HL-60 (cell line): ENCODE results near the gene GNG12.

Experiments
- DNase-seq, 2 experiments: peaks; one replicate each; pipeline ENCODE4 v3.0.0-alpha.2; 2010 to 2020; ENCODE audit warnings: low read depth in 1 of 2, low spot score in 1 of 2
- H3K27ac ChIP-seq: fragments of 250-450 bp; sonication (Bioruptor Pico); replicated peaks from 2 replicates; pipeline ENCODE4 v1.5.1; 2020; ENCODE audit warnings: mild to moderate bottlenecking, moderate library complexity
- H3K27me3 ChIP-seq: fragments of 250-450 bp; sonication (Bioruptor Pico); 2 replicates; pipeline ENCODE4 v1.5.1; 2021; ENCODE audit warnings: mild to moderate bottlenecking, moderate library complexity; ENCODE audit not compliant: insufficient read depth, poor library complexity, severe bottlenecking
- H3K4me3 ChIP-seq: replicated peaks from 2 replicates; pipeline ENCODE4 v1.5.1; 2011; ENCODE audit warnings: mild to moderate bottlenecking, control low read depth, low read length; ENCODE audit not compliant: insufficient read depth
- GABPA ChIP-seq: IDR thresholded peaks from 2 replicates; pipeline ENCODE4 v1.6.1; 2012; ENCODE audit warnings: low read depth
- POLR2AphosphoS5 ChIP-seq: IDR thresholded peaks from 2 replicates; pipeline ENCODE4 v1.6.1; 2012; ENCODE audit warnings: low read depth
- SPI1 ChIP-seq: IDR thresholded peaks from 2 replicates; pipeline ENCODE4 v1.6.1; 2012; ENCODE audit warnings: low read depth, mild to moderate bottlenecking, borderline replicate concordance
- TF ChIP-seq, protein P1 (sequence below): IDR thresholded peaks from 2 replicates; pipeline ENCODE4 v1.6.1; 2012; ENCODE audit warnings: low read depth; ENCODE audit not compliant: insufficient replicate concordance
- TF ChIP-seq, protein P2 (sequence below): IDR thresholded peaks from one replicate; pipeline ENCODE4 v1.5.1; 2011; ENCODE audit warnings: low read length, control low read depth, inconsistent platforms; ENCODE audit not compliant: insufficient read depth

GNG12 gene

GRCh38 chr1:67737875-67738274, 95.4 kb downstream of the GNG12 start:
- no peak overlapping the region for H3K4me3 ChIP-seq
- no peak for DNase-seq
- no peak overlapping the region for H3K27ac ChIP-seq
- TF ChIP-seq POLR2AphosphoS5 (no peak), GABPA (no peak), SPI1 (no peak)
- TF ChIP-seq, protein P1, sequence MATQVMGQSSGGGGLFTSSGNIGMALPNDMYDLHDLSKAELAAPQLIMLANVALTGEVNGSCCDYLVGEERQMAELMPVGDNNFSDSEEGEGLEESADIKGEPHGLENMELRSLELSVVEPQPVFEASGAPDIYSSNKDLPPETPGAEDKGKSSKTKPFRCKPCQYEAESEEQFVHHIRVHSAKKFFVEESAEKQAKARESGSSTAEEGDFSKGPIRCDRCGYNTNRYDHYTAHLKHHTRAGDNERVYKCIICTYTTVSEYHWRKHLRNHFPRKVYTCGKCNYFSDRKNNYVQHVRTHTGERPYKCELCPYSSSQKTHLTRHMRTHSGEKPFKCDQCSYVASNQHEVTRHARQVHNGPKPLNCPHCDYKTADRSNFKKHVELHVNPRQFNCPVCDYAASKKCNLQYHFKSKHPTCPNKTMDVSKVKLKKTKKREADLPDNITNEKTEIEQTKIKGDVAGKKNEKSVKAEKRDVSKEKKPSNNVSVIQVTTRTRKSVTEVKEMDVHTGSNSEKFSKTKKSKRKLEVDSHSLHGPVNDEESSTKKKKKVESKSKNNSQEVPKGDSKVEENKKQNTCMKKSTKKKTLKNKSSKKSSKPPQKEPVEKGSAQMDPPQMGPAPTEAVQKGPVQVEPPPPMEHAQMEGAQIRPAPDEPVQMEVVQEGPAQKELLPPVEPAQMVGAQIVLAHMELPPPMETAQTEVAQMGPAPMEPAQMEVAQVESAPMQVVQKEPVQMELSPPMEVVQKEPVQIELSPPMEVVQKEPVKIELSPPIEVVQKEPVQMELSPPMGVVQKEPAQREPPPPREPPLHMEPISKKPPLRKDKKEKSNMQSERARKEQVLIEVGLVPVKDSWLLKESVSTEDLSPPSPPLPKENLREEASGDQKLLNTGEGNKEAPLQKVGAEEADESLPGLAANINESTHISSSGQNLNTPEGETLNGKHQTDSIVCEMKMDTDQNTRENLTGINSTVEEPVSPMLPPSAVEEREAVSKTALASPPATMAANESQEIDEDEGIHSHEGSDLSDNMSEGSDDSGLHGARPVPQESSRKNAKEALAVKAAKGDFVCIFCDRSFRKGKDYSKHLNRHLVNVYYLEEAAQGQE = no peak
- TF ChIP-seq, protein P2, sequence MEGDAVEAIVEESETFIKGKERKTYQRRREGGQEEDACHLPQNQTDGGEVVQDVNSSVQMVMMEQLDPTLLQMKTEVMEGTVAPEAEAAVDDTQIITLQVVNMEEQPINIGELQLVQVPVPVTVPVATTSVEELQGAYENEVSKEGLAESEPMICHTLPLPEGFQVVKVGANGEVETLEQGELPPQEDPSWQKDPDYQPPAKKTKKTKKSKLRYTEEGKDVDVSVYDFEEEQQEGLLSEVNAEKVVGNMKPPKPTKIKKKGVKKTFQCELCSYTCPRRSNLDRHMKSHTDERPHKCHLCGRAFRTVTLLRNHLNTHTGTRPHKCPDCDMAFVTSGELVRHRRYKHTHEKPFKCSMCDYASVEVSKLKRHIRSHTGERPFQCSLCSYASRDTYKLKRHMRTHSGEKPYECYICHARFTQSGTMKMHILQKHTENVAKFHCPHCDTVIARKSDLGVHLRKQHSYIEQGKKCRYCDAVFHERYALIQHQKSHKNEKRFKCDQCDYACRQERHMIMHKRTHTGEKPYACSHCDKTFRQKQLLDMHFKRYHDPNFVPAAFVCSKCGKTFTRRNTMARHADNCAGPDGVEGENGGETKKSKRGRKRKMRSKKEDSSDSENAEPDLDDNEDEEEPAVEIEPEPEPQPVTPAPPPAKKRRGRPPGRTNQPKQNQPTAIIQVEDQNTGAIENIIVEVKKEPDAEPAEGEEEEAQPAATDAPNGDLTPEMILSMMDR = no peak
- H3K27me3 ChIP-seq = no peaks in the 10 kb centered on the region

DNA sequence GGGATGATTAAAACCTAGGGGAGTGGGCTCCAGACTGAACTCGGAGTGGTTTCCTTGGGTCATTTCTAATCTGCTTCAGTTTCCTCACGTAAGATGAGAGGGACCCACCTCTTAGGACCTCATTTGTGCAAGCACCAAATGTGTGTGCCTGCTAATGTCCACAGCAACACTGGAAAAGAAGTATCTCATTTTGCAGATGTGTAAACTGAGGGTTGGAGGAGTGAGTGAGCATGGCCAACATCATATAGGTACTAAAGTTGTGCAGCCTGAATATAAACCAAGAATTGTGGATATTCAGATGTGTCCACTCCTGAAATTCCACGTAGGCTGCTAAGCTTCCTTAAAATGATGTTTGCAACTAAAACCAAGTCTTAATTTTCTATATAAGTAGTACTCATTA, 96.5 kb downstream of the GNG12 start:
- Histone ChIP-seq H3K27ac (no peak overlapping the region), H3K4me3 (no peak overlapping the region)
- TF ChIP-seq POLR2AphosphoS5 (no peak), GABPA (no peak), SPI1 (no peak)
- TF ChIP-seq, protein P1 = no peak
- TF ChIP-seq, protein P2 = no peak

DNA sequence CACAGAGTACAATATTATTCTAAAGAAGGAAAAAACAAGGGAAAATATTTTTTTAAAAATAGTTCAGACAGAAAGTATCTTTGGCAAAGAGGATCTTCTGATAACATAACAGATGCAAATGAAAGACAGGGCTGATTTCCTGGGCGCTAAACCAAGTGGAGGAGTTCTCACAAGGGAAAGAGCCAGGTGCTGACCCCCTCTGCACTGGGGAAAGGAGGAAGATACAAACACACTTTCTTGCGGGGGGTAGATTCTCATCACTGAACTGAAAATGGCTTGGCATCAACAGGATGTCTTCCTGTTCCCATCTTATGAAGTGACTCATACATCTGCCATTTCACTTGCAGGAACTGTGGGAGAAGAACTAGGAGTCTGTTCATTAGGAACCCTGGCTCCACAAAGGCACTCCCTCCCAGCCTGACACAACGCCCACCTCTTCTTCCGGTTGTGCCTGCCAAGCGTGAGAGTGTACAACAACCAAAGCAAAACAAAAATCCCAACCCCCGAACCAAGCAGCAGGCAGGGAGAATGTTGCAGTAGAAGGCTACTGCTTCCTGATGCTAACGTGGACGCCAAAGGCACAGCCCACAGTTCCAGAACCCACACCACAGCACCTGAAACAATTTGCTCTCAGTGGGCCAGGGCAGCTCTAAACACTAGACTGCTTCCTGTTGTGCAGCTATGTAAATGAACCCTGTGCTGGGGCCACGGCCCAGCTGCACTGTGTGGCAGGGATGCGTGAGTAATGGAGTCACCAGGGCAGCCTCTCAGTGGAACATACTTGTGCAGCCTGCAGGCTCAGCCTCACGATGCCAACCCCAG, 97.2 kb downstream of the GNG12 start:
- Histone ChIP-seq H3K27me3 (no peaks in the 10 kb centered on the region), H3K4me3 (no peak overlapping the region), H3K27ac (peak overlapping the region; percentile 30; the same call in 1 of the 2 replicates)
- peak; percentile 24; the same call in 1 of the 2 replicates for TF ChIP-seq POLR2AphosphoS5
- TF ChIP-seq, protein P1 = no peak
- DNase-seq = peak; percentile 17 to 24

More for the DNA sequence above, 96.5 kb downstream of the GNG12 start:
- no peaks in the 10 kb centered on the region for H3K27me3 ChIP-seq
- no peak for DNase-seq
